Stomach (tissue), 9 donors: ENCODE data around the gene TBCC. TPM values are rescaled to one million over a fixed set of nuclear protein-coding genes. Genes with fewer than 3 reads are reported as not detected.

ENCODE experiments used
- DNase-seq, 2 donors: peaks; one replicate each; pipeline versions ENCODE4 v3.0.0 to v3.0.0-alpha.2; 2013 to 2019
- H3K27ac ChIP-seq, 5 donors: fragments of 200-600 bp in 4 of 5; sonication (generic) in 4 of 5; one replicate each; pipeline ENCODE4 v1.5.1; 2013 to 2019; ENCODE audit warnings: mild to moderate bottlenecking in 1 of 5, moderate library complexity in 1 of 5
- H3K27me3 ChIP-seq, 3 donors: fragments of 200-600 bp; sonication (generic); one replicate each; pipeline ENCODE4 v1.5.1; 2017 to 2019; ENCODE audit warnings: mixed run types in 1 of 3
- H3K36me3 ChIP-seq, 4 donors: fragments of 200-600 bp; sonication (generic); 1 replicate in 3 of 4; 2 replicates in 1 of 4; pipeline ENCODE4 v1.5.1; 2016 to 2019
- H3K4me1 ChIP-seq, 4 donors: fragments of 200-600 bp; sonication (generic); one replicate each; pipeline ENCODE4 v1.5.1; 2016 to 2019
- H3K4me3 ChIP-seq, 4 donors: fragments of 200-600 bp; sonication (generic) in 3 of 4; one replicate each; pipeline ENCODE4 v1.5.1; 2016 to 2019; ENCODE audit warnings: mild to moderate bottlenecking in 1 of 4
- H3K9me3 ChIP-seq, 4 donors: fragments of 200-600 bp; sonication (generic); one replicate each; pipeline ENCODE4 v1.5.1; 2016 to 2019
- EP300 ChIP-seq: sonication (generic); formaldehyde crosslinking; IDR thresholded peaks from one replicate; pipeline ENCODE4 v1.6.1; 2017; ENCODE audit warnings: antibody characterized with exemption
- POLR2A ChIP-seq, 4 donors: fragments of 450-650 bp; IDR thresholded peaks; one replicate each; pipeline ENCODE4 v1.6.1; 2016; ENCODE audit warnings: antibody characterized with exemption in 4 of 4, control low read depth in 2 of 4, mild to moderate bottlenecking in 1 of 4, moderate library complexity in 1 of 4
- POLR2AphosphoS5 ChIP-seq, 3 donors: sonication (generic); formaldehyde crosslinking; IDR thresholded peaks; one replicate each; pipeline ENCODE4 v1.6.1; 2016; ENCODE audit warnings: antibody characterized with exemption in 3 of 3
- WGBS, 5 donors: extraction: QIAGEN DNeasy Blood & Tissue Kit in 3 of 5; methylation state at CpG; one replicate each; pipeline versions ENCODE4 v1.1.5 to v1.1.7; 2013 to 2018; 5-methylcytosine and 5-hydroxymethylcytosine counted together
- intact Hi-C: fragments of 100-400 bp; cut with DNase I; formaldehyde crosslinking; loops from one replicate; pipeline ENCODE4 v1.15.1; 2023; ENCODE audit warnings: low total_unique reads
- polyA plus RNA-seq, 3 donors: library from polyadenylated mRNA; stranded (reverse); fragments of 200-250 nt; gene quantifications; one replicate each; pipeline ENCODE4 v1.2.3, GENCODE V29; 2013
- total RNA-seq, 5 donors: library from RNA; depleted of rRNA; stranded (reverse); fragments of >200 nt; gene quantifications; one replicate each; pipeline versions ENCODE4 v1.1.0 to v1.2.3, GENCODE V29; 2014 to 2016
- TF ChIP-seq, protein P1 (sequence below), 7 experiments: fragments of 450-650 bp in 4 of 7; fragments of 200-600 bp in 3 of 7; sonication (generic) in 3 of 7; IDR thresholded peaks; one replicate each; pipeline ENCODE4 v1.5.1; 2016 to 2019; ENCODE audit warnings: antibody characterized with exemption in 7 of 7, control low read depth in 2 of 7, mild to moderate bottlenecking in 1 of 7
- donor health status: healthy with polysubstance abuse.
- donor health status: Bipolar disorder and iron deficiency.
- donor health status: healthy.

Gene TBCC
- total and polyA plus RNA-seq, 8 donors: 14.2 to 33.0 (median 18.2) TPM

DNA sequence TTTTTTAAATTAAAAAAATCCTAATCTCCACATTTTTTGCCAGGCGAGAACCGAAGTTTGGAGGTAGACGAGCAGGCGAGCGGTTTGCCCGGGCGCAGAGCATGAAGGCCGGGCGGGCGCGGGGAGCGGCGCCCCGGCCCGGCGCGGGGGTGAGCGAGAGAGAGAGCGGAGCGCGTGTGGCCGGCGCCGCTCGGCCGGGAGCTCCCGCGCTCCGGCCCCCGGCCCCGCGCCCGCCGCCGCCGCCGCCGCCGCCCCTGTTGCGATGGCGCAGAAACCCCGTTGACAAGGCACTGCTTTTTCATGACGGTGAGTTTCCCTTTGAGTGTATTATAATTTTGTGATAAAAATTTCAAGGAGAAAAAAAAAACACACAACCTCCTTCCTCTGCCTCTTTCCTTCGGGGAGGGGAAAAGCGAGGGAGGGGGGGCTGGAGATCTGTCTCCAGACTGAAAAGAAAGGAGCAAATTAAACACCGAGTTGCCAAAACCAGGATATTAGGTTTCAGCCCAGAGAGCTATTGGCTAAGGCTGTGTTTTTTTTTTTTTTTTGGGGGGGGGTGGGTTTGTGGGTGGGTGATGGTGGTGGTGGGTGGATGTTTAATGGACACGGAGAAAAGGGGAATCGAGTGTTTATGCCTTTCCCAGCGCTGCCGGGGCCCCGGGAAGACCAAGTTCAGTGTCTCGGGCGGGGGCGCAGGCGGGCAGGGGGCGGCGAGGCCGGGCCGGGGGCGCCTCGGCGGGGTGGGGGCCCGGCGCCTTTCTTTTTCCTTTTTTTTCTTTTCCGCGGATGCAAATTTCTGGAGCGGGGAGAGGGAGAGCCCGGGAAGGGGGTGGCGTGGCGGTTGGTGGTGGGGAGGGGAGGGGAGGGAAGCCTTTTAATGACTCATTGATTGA, 36.1 kb upstream of the TBCC start, which contains the start of gene BICRAL:
BICRAL (plus strand) TSS at position 257 of the 893 bp plus-strand sequence. CDS start 39,971 bp downstream, outside the sequence.
- intact Hi-C loops: no loop called here
- H3K36me3 ChIP-seq: no peaks in the 10 kb centered on the region
- H3K27me3 ChIP-seq: no peaks in the 10 kb centered on the region
- peak within 1 kb of the TSS; percentile 97 to 100 (median 100) for H3K27ac ChIP-seq
- H3K4me3 ChIP-seq: peak within 1 kb of the TSS; percentile 48 to 97 (median 63)
- no peak for TF ChIP-seq EP300
- TF ChIP-seq POLR2AphosphoS5 (IDR thresholded peaks at IDR 0.05): peak in 2 of 3 donors; percentile 25 to 45
- TF ChIP-seq POLR2A (IDR thresholded peaks at IDR 0.05): no peak
- TF ChIP-seq, protein P1, sequence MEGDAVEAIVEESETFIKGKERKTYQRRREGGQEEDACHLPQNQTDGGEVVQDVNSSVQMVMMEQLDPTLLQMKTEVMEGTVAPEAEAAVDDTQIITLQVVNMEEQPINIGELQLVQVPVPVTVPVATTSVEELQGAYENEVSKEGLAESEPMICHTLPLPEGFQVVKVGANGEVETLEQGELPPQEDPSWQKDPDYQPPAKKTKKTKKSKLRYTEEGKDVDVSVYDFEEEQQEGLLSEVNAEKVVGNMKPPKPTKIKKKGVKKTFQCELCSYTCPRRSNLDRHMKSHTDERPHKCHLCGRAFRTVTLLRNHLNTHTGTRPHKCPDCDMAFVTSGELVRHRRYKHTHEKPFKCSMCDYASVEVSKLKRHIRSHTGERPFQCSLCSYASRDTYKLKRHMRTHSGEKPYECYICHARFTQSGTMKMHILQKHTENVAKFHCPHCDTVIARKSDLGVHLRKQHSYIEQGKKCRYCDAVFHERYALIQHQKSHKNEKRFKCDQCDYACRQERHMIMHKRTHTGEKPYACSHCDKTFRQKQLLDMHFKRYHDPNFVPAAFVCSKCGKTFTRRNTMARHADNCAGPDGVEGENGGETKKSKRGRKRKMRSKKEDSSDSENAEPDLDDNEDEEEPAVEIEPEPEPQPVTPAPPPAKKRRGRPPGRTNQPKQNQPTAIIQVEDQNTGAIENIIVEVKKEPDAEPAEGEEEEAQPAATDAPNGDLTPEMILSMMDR (IDR thresholded peaks at IDR 0.05): no peak
- DNase-seq: peak; percentile 59 to 90
- H3K9me3 ChIP-seq: no peaks in the 10 kb centered on the region
- peaks cover 24 to 46% (median 33%) of the 10 kb centered on the region in 4 donors for H3K4me1 ChIP-seq
- 0 to 1% (median 0%) methylated on average over 48 to 67 of the region's 70 CpGs for WGBS, 5 donors

DNA sequence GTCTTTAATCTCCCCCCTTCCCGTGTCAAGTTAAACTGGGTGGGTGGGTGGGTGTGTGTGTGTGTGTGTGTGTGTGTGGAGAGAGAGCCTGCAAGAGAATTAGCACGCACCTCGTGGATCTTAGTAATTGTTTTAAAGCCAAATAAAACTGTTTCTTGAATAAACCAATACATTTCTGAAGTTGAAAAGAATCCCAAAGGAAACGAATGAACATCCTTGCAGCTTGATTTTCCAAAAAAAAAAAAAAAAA, 35.6 kb upstream of the TBCC start:
- H3K36me3 ChIP-seq: no peaks in the 10 kb centered on the region
- no peaks in the 10 kb centered on the region for H3K9me3 ChIP-seq
- H3K27me3 ChIP-seq: no peaks in the 10 kb centered on the region
- TF ChIP-seq POLR2A (IDR thresholded peaks at IDR 0.05) (no peak), EP300 (no peak), POLR2AphosphoS5 (IDR thresholded peaks at IDR 0.05) (no peak)
- TF ChIP-seq, protein P1 (IDR thresholded peaks at IDR 0.05): no peak
- peaks cover 19 to 43% (median 27%) of the 10 kb centered on the region in 4 donors for H3K4me1 ChIP-seq
- intact Hi-C loops: no loop called here
- H3K27ac ChIP-seq: peak overlapping the region; percentile 97 to 100 (median 100)
- peak in 1 of 2 donors; percentile 32 for DNase-seq
- H3K4me3 ChIP-seq: peak overlapping the region; percentile 48 to 97 (median 63)
- 0 to 4% (median 1%) methylated on average over 4 of the region's 4 CpGs for WGBS, 5 donors

DNA sequence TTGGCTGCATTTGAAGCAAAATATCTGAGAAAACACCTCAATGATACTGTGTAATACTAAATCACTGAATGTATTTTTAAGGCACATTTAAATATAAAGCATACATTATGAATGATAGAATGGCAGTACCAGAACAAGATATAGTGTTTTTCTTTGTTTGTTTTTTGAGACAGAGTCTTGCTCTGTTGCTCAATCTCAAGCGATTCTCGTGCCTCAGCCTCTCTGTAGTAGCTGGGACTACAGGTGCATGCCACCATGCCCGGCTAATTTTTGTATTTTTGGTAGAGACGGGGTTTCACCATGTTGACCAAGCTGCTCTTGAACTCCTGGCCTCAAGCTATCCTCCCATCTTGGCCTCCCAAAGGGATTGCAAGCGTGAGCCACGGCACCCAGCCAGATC, 33.6 kb upstream of the TBCC start:
- Histone ChIP-seq H3K4me3 (no peak overlapping the region), H3K36me3 (no peaks in the 10 kb centered on the region), H3K4me1 (peaks cover 0 to 33% (median 14%) of the 10 kb centered on the region in 4 donors), H3K27ac (no peak overlapping the region), H3K9me3 (no peaks in the 10 kb centered on the region), H3K27me3 (no peaks in the 10 kb centered on the region)
- intact Hi-C loops: no loop called here
- 88 to 96% (median 94%) methylated on average over 6 of the region's 6 CpGs for WGBS, 5 donors
- TF ChIP-seq POLR2AphosphoS5 (IDR thresholded peaks at IDR 0.05): no peak
- no peak for TF ChIP-seq POLR2A (IDR thresholded peaks at IDR 0.05)
- TF ChIP-seq EP300: no peak
- TF ChIP-seq, protein P1 (IDR thresholded peaks at IDR 0.05): no peak
- no peak for DNase-seq

DNA sequence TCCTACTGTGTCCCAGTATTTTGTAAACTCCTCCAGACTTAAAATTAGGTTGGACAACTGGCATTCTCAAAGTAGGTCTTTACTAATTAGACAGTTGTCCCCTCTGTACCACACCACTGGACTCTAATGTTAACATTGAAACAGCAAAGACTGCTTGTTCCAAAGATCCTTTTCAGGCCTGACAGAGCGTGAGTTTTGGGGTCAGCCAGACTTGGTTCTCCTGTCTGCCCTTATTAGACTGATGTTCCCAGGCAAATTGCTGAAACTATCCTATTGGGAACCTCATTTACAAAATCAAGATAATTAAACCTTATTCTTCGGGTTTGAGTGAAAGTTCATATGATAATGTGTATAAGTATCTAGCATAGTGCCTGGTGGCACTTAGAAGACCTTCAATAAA, 32.2 kb upstream of the TBCC start:
- Histone ChIP-seq H3K27ac (peak overlapping the region in 1 of 5 donors; percentile 38), H3K9me3 (no peaks in the 10 kb centered on the region)
- WGBS, 5 donors: 80 to 88% (median 84%) methylated on average over 2 of the region's 2 CpGs

More for the DNA sequence above, 32.2 kb upstream of the TBCC start:
- TF ChIP-seq POLR2A (IDR thresholded peaks at IDR 0.05): no peak
- TF ChIP-seq, protein P1 (IDR thresholded peaks at IDR 0.05): no peak
- no peak for TF ChIP-seq POLR2AphosphoS5 (IDR thresholded peaks at IDR 0.05)
- no peak for TF ChIP-seq EP300
- no peak for DNase-seq
- intact Hi-C loops: no loop called here
- Histone ChIP-seq H3K27me3 (no peaks in the 10 kb centered on the region), H3K4me3 (no peak overlapping the region), H3K4me1 (peaks cover 0 to 46% (median 14%) of the 10 kb centered on the region in 4 donors), H3K36me3 (no peaks in the 10 kb centered on the region)
